Duodenal mucosa (tissue), 2 donors: ENCODE results near the gene TBC1D3L.
"Not testable (repeated sequence)": the region's sequence is repeated elsewhere in the genome, so short reads cannot be mapped to it uniquely, and the experiment has no call there.

Experiments used
- H3K27ac ChIP-seq: one replicate; pipeline ENCODE4 v1.7.0; 2013; ENCODE audit warnings: low read depth, low read length
- H3K27me3 ChIP-seq, 2 donors: one replicate each; pipeline ENCODE4 v1.7.0; 2013; ENCODE audit warnings: low read length in 2 of 2, control low read depth in 1 of 2; ENCODE audit not compliant: insufficient read depth in 2 of 2, control insufficient read depth in 1 of 2
- H3K36me3 ChIP-seq, 2 donors: one replicate each; pipeline ENCODE4 v1.7.0; 2013; ENCODE audit warnings: low read length in 2 of 2, control low read depth in 1 of 2; ENCODE audit not compliant: insufficient read depth in 2 of 2, control insufficient read depth in 1 of 2
- H3K4me1 ChIP-seq, 2 donors: one replicate each; pipeline ENCODE4 v1.7.0; 2013; ENCODE audit warnings: low read length in 2 of 2, control low read depth in 1 of 2; ENCODE audit not compliant: insufficient read depth in 2 of 2, control insufficient read depth in 1 of 2
- H3K4me3 ChIP-seq, 2 donors: one replicate each; pipeline ENCODE4 v1.7.0; 2013; ENCODE audit warnings: low read length in 2 of 2, low read depth in 1 of 2
- H3K9ac ChIP-seq, 2 donors: one replicate each; pipeline ENCODE4 v1.7.0; 2013; ENCODE audit warnings: low read length in 2 of 2, low read depth in 1 of 2
- H3K9me3 ChIP-seq, 2 donors: one replicate each; pipeline ENCODE4 v1.7.0; 2013; ENCODE audit warnings: low read length in 2 of 2, control low read depth in 1 of 2; ENCODE audit not compliant: control insufficient read depth in 1 of 2

The TBC1D3L gene

DNA sequence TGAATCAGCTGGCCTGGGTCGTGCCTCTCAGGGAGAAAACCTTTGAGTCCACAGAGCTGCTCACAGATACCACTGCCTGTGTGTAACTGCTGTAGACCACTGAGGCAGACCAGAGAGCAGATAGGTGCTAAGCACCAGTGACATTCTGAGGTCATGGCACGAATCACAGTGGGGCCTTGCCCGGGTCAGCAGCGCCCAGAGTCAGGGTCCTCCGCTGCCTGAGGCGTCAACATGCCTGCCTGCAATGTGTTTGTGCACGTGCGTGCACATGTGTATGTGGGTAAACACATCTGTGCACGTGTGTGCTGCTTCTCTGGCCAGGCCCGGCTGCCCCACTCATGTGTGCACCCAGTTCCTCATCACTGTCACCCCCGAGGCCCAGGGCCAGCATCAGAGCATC, at the start of gene TBC1D3L:
Gene TBC1D3L (minus strand): TSS at position 101 of the 400 bp plus-strand sequence. CDS start 1,540 bp downstream, outside the sequence.
- H3K27ac ChIP-seq, H3K9me3 ChIP-seq, H3K27me3 ChIP-seq, H3K4me3 ChIP-seq, H3K36me3 ChIP-seq, H3K4me1 ChIP-seq, H3K9ac ChIP-seq: not testable (repeated sequence)

DNA sequence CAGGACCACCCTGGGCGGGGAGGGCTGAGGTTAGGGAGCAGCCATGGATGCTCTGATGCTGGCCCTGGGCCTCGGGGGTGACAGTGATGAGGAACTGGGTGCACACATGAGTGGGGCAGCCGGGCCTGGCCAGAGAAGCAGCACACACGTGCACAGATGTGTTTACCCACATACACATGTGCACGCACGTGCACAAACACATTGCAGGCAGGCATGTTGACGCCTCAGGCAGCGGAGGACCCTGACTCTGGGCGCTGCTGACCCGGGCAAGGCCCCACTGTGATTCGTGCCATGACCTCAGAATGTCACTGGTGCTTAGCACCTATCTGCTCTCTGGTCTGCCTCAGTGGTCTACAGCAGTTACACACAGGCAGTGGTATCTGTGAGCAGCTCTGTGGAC, 14.8 kb upstream of the TBC1D3L start, which contains the start of gene TBC1D3D:
Gene TBC1D3D (plus strand): TSS at position 301 of the 400 bp plus-strand sequence. CDS start 1,585 bp downstream, outside the sequence.
- H3K27ac ChIP-seq, H3K4me1 ChIP-seq, H3K36me3 ChIP-seq, H3K9me3 ChIP-seq, H3K9ac ChIP-seq, H3K27me3 ChIP-seq, H3K4me3 ChIP-seq: not testable (repeated sequence)
